H4 (cell line): ENCODE measurements around the gene NFATC2IP. TPM values are rescaled to one million over a fixed set of nuclear protein-coding genes. Genes with fewer than 3 reads are reported as not detected.
"Not testable (repeated sequence)": the region's sequence is repeated elsewhere in the genome, so short reads cannot be mapped to it uniquely, and the experiment has no call there.

ENCODE experiments used
- DNase-seq: peaks from one replicate; pipeline ENCODE4 v3.0.0-alpha.2; 2015; ENCODE audit warnings: low spot score
- total RNA-seq: library from RNA; depleted of rRNA; stranded (reverse); fragments of >200 nt; shearing (Covaris generic); gene quantifications from 2 replicates; pipeline ENCODE4 v1.2.3, GENCODE V29; 2014

NFATC2IP gene
- total RNA-seq, 1 experiment from 2014 or later = 9.9 TPM

- no peak for DNase-seq
Measured at GRCh38 chr16:28967156-28967555, 16.4 kb downstream of the NFATC2IP start.

GRCh38 chr16:28969696-28970095 lies 19.0 kb downstream of the NFATC2IP start:
- not testable (repeated sequence) for DNase-seq

GRCh38 chr16:28974007-28974436 lies 23.3 kb downstream of the NFATC2IP start:
- DNase-seq = peak; percentile 59

GRCh38 chr16:28974437-28975157 lies 23.9 kb downstream of the NFATC2IP start, which contains the start of gene SPNS1:
SPNS1 (plus strand) TSS chr16:28974778; CDS start chr16:28975152, 374 bp downstream.
- DNase-seq = peak; percentile 93

GRCh38 chr16:28975158-28975599 lies 24.4 kb downstream of the NFATC2IP start:
- no peak for DNase-seq

- no peak for DNase-seq
Measured at GRCh38 chr16:28977703-28978662, 27.2 kb downstream of the NFATC2IP start.

- not testable (repeated sequence) for DNase-seq
Measured at GRCh38 chr16:28980330-28980729, 29.6 kb downstream of the NFATC2IP start.

GRCh38 chr16:28980929-28981328 lies 30.2 kb downstream of the NFATC2IP start:
- no peak for DNase-seq

GRCh38 chr16:28981517-28981916 lies 30.8 kb downstream of the NFATC2IP start:
- DNase-seq = no peak

- no peak for DNase-seq
Measured at GRCh38 chr16:28982418-28982817, 31.7 kb downstream of the NFATC2IP start.

- DNase-seq = no peak
Measured at GRCh38 chr16:28982949-28983348, 32.2 kb downstream of the NFATC2IP start.

GRCh38 chr16:28983644-28984043 lies 32.9 kb downstream of the NFATC2IP start:
- DNase-seq = no peak

GRCh38 chr16:28984091-28984490 lies 33.4 kb downstream of the NFATC2IP start:
- DNase-seq = no peak

GRCh38 chr16:28984619-28985135 lies 33.9 kb downstream of the NFATC2IP start, which contains the start of gene LAT:
LAT (plus strand) TSS chr16:28985052; CDS start chr16:28985418, 366 bp downstream.
- no peak for DNase-seq

GRCh38 chr16:28985211-28986041 lies 34.7 kb downstream of the NFATC2IP start:
- DNase-seq = no peak

- no peak for DNase-seq
Measured at GRCh38 chr16:28986046-28986445, 35.3 kb downstream of the NFATC2IP start.

GRCh38 chr16:28986492-28986891 lies 35.8 kb downstream of the NFATC2IP start:
- no peak for DNase-seq

- no peak for DNase-seq
Measured at GRCh38 chr16:28987170-28987853, 36.6 kb downstream of the NFATC2IP start.

- no peak for DNase-seq
Measured at GRCh38 chr16:28989363-28989762, 38.6 kb downstream of the NFATC2IP start.

- DNase-seq = no peak
Measured at GRCh38 chr16:28990375-28991040, 39.8 kb downstream of the NFATC2IP start.
